B cell (primary cell): ENCODE measurements around the gene MANBA. TPM values are rescaled to one million over a fixed set of nuclear protein-coding genes. Genes with fewer than 3 reads are reported as not detected.

Source experiments
- ATAC-seq: fragments of 200-7000 bp; cut with Tn5 transposase; one replicate; pipeline ENCODE4 v1.10.0; 2021; ENCODE audit warnings: low read depth, mild to moderate bottlenecking, moderate number of reproducible peaks, moderate library complexity
- CTCF ChIA-PET: fragments of 350-600 bp; sonication (Branson Sonifier 250); formaldehyde crosslinking; loops from one replicate; lab custom pipeline; 2021; ENCODE audit warnings: antibody characterized with exemption, inconsistent platforms; lab: Charles Lee
- POLR2A ChIA-PET: fragments of 350-600 bp; sonication (Branson Sonifier 250); formaldehyde crosslinking; loops from one replicate; lab custom pipeline; 2021; ENCODE audit warnings: antibody characterized with exemption; lab: Charles Lee
- DNase-seq: peaks from one replicate; pipeline ENCODE4 v3.0.0; 2013
- H2AFZ ChIP-seq: 2 replicates; pipeline ENCODE4 v1.6.1; 2012; ENCODE audit warnings: mild to moderate bottlenecking, low read depth, low read length; ENCODE audit not compliant: insufficient read depth, poor library complexity, severe bottlenecking
- H3K27ac ChIP-seq, 2 donors: 1 replicate in 1 of 2; 2 replicates in 1 of 2; pipeline ENCODE4 v1.5.1; 2012 to 2013; ENCODE audit warnings: low read length in 2 of 2, mild to moderate bottlenecking in 2 of 2, moderate library complexity in 1 of 2
- H3K27me3 ChIP-seq, 4 experiments: fragments of 200-600 bp in 1 of 4; sonication (generic) in 1 of 4; replicated peaks in 1 of 4; 1 replicate in 2 of 4; 2 replicates in 2 of 4; pipeline versions ENCODE4 v1.6.1 to v1.7.0; 2013 to 2016; ENCODE audit warnings: low read length in 3 of 4, mild to moderate bottlenecking in 2 of 4, mixed read lengths in 1 of 4, moderate library complexity in 1 of 4; ENCODE audit not compliant: insufficient read depth in 4 of 4, control insufficient read depth in 3 of 4; ENCODE audit errors: control extremely low read depth in 1 of 4
- H3K36me3 ChIP-seq, 2 experiments: replicated peaks in 1 of 2; 1 replicate in 1 of 2; 2 replicates in 1 of 2; pipeline versions ENCODE4 v1.6.1 to v1.7.1; 2013; ENCODE audit warnings: low read length in 1 of 2; ENCODE audit not compliant: insufficient read depth in 2 of 2, control insufficient read depth in 1 of 2; ENCODE audit errors: control extremely low read depth in 1 of 2, extremely low read depth in 1 of 2
- H3K4me1 ChIP-seq, 2 donors: fragments of 200-600 bp in 1 of 2; sonication (generic) in 1 of 2; 1 replicate in 1 of 2; 2 replicates in 1 of 2; pipeline versions ENCODE4 v1.5.1 to v1.6.1; 2013 to 2017; ENCODE audit warnings: low read length in 2 of 2; ENCODE audit not compliant: control insufficient read depth in 2 of 2, insufficient read depth in 2 of 2
- H3K4me2 ChIP-seq: replicated peaks from 2 replicates; pipeline ENCODE3; 2012; ENCODE audit warnings: mild to moderate bottlenecking, low read depth, low read length; ENCODE audit not compliant: poor library complexity, severe bottlenecking
- H3K4me3 ChIP-seq, 5 experiments: fragments of 200-600 bp in 1 of 5; sonication (generic) in 1 of 5; 1 replicate in 3 of 5; 2 replicates in 2 of 5; pipeline versions ENCODE4 v1.5.1 to v1.7.0; 2011 to 2016; ENCODE audit warnings: low read length in 4 of 5, mild to moderate bottlenecking in 4 of 5, low read depth in 2 of 5, control low read depth in 1 of 5, moderate library complexity in 1 of 5; ENCODE audit not compliant: insufficient read depth in 1 of 5; ENCODE audit errors: control extremely low read depth in 1 of 5, extremely low read depth in 1 of 5
- H3K79me2 ChIP-seq: fragments of 200-600 bp; sonication (generic); one replicate; pipeline ENCODE4 v1.6.0; 2016; ENCODE audit warnings: low read length; ENCODE audit not compliant: control insufficient read depth, insufficient read depth
- H3K9ac ChIP-seq: fragments of 200-600 bp; sonication (generic); 2 replicates; pipeline ENCODE4 v1.6.1; 2017; ENCODE audit warnings: mild to moderate bottlenecking, low read length, moderate library complexity
- H3K9me3 ChIP-seq, 3 donors: one replicate each; pipeline versions ENCODE4 v1.6.1 to v1.7.1; 2013; ENCODE audit warnings: low read length in 2 of 3; ENCODE audit not compliant: control insufficient read depth in 2 of 3, insufficient read depth in 1 of 3; ENCODE audit errors: control extremely low read depth in 1 of 3
- H4K20me1 ChIP-seq: 2 replicates; pipeline ENCODE4 v1.6.0; 2012; ENCODE audit warnings: mild to moderate bottlenecking, low read length; ENCODE audit not compliant: insufficient read depth, control insufficient read depth, poor library complexity, severe bottlenecking
- H3K27ac Mint-ChIP-seq: one replicate; pipeline ENCODE4 v1.8.0; 2021; ENCODE audit warnings: mixed read lengths
- H3K27me3 Mint-ChIP-seq: one replicate; pipeline ENCODE4 v1.8.0; 2021; ENCODE audit warnings: mixed read lengths
- H3K4me1 Mint-ChIP-seq: one replicate; pipeline ENCODE4 v1.8.0; 2021; ENCODE audit warnings: mixed read lengths
- H3K4me3 Mint-ChIP-seq: one replicate; pipeline ENCODE4 v1.8.0; 2021; ENCODE audit warnings: mixed read lengths
- H3K9me3 Mint-ChIP-seq: one replicate; pipeline ENCODE4 v1.8.0; 2022; ENCODE audit warnings: mixed read lengths; ENCODE audit not compliant: insufficient read depth
- EZH2 ChIP-seq: IDR thresholded peaks from 2 replicates; pipeline ENCODE4 v1.6.1; 2012; ENCODE audit warnings: borderline replicate concordance, low read depth, mild to moderate bottlenecking, moderate library complexity, low read length; ENCODE audit not compliant: insufficient read depth, poor library complexity, severe bottlenecking
- WGBS: methylation state at CpG from one replicate; pipeline ENCODE4 v1.1.5; 2013; ENCODE audit warnings: missing lambda C conversion rate; ENCODE audit not compliant: insufficient coverage; 5-methylcytosine and 5-hydroxymethylcytosine counted together
- intact Hi-C: fragments of 100-400 bp; cut with micrococcal nuclease; formaldehyde crosslinking; loops from one replicate; pipeline ENCODE4 v1.10.0; 2022
- polyA plus RNA-seq: library from polyadenylated mRNA; depleted of rRNA; stranded (reverse); fragments of >200 nt; gene quantifications from 2 replicates; pipeline ENCODE4 v1.2.3, GENCODE V29; 2012
- total RNA-seq, 2 donors: library from RNA; stranded (reverse); fragments of 120-200 nt in 1 of 2; gene quantifications; 1 replicate in 1 of 2; 2 replicates in 1 of 2; pipeline versions ENCODE4 v1.2.3 to v1.2.4, GENCODE V29; 2013 to 2022
- TF ChIP-seq, protein P1 (sequence below): fragments of 200-600 bp; IDR thresholded peaks from one replicate; pipeline ENCODE4 v1.8.0; 2022; ENCODE audit warnings: antibody characterized with exemption, mild to moderate bottlenecking

Gene MANBA
- total and polyA plus RNA-seq, 2 donors (not counting 1 experiment from before 2014, with no cell fraction given): 91.6 to 119 TPM

DNA sequence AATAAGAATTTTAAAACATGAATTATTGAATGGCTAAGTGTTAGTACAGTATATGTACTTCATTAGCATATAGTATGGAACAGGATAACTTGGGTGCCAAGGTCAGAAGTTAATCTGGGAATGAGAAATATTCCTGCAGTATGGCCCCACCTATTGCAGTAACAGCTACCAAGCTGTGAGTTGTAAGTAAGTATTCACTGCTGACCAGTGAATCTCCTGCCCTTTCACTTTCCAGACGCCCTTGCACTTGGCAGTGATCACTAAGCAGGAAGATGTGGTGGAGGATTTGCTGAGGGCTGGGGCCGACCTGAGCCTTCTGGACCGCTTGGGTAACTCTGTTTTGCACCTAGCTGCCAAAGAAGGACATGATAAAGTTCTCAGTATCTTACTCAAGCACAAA is 154.5 kb downstream of the MANBA start:
- H3K4me3 Mint-ChIP-seq: no peak overlapping the region

DNA sequence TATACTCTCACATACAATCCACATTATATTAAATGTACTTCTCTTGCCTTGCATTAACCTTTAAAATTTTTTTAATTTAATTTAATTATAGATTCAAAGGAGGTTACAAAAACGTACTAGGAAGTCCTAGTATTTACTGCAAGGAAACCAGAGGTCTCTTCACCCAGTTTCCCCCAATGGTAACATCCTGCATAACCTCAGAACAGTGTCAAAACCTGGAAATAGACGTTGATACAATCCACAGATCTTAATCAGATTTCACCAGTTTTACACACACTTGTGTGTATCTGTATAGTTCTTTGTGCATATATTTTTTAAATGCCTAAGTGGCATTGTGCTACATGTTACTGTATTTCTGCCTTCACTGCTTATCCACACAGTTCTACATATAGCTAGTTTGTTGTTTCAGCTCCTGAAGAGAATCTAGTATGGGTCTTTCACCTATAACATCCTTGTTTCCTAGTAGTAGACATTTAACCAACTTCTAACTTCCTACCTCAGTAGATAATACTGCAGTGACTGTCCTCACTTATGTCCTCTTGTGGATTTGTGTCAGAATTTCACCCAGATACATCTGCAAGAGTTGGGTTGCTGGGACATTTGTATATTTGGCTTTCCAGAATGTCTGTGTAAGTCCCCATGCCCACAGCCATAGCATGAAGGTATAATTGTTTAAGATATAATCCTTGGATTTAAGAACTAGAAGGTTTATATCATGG is 156.4 kb downstream of the MANBA start:
- WGBS: no CpG with 5 or more reads among the region's 2 CpGs
- H4K20me1 ChIP-seq: no peaks in the 10 kb centered on the region
- H3K4me3 Mint-ChIP-seq: no peak overlapping the region
- H3K79me2 ChIP-seq: no peaks in the 10 kb centered on the region
- no peak overlapping the region for H3K27ac ChIP-seq
- H3K4me1 Mint-ChIP-seq: peaks cover 1% of the 10 kb centered on the region
- no peak overlapping the region for H3K4me2 ChIP-seq
- H3K4me3 ChIP-seq: no peak overlapping the region
- intact Hi-C loops: no loop called here
- TF ChIP-seq EZH2: no peak
- TF ChIP-seq, protein P1, sequence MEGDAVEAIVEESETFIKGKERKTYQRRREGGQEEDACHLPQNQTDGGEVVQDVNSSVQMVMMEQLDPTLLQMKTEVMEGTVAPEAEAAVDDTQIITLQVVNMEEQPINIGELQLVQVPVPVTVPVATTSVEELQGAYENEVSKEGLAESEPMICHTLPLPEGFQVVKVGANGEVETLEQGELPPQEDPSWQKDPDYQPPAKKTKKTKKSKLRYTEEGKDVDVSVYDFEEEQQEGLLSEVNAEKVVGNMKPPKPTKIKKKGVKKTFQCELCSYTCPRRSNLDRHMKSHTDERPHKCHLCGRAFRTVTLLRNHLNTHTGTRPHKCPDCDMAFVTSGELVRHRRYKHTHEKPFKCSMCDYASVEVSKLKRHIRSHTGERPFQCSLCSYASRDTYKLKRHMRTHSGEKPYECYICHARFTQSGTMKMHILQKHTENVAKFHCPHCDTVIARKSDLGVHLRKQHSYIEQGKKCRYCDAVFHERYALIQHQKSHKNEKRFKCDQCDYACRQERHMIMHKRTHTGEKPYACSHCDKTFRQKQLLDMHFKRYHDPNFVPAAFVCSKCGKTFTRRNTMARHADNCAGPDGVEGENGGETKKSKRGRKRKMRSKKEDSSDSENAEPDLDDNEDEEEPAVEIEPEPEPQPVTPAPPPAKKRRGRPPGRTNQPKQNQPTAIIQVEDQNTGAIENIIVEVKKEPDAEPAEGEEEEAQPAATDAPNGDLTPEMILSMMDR: no peak
- peaks cover 1 to 85% of the 10 kb centered on the region in 2 experiments for H3K36me3 ChIP-seq
- ChIA-PET CTCF (interaction anchor here (0.6 kb wide), 1 partner anchor 67 kb away, joined by 4 read pairs; no protein-coding TSS in a partner anchor), POLR2A (no interaction called here)
- no peaks in the 10 kb centered on the region for H3K4me1 ChIP-seq
- H3K27me3 Mint-ChIP-seq: no peaks in the 10 kb centered on the region
- H2AFZ ChIP-seq: no peak overlapping the region
- ATAC-seq (no peak), DNase-seq (no peak)
- H3K9me3 ChIP-seq: no peaks in the 10 kb centered on the region
- H3K9me3 Mint-ChIP-seq: no peaks in the 10 kb centered on the region
- H3K27ac Mint-ChIP-seq: no peak overlapping the region
- H3K27me3 ChIP-seq: no peaks in the 10 kb centered on the region
- H3K9ac ChIP-seq: no peak overlapping the region

More for the DNA sequence above, 154.5 kb downstream of the MANBA start:
- H4K20me1 ChIP-seq: no peaks in the 10 kb centered on the region
- TF ChIP-seq, protein P1: no peak
- TF ChIP-seq EZH2: no peak
- ChIA-PET POLR2A (no interaction called here), CTCF (no interaction called here)
- WGBS: no CpG with 5 or more reads among the region's 3 CpGs
- H3K4me1 ChIP-seq: no peaks in the 10 kb centered on the region
- H3K36me3 ChIP-seq: peaks cover 2 to 81% of the 10 kb centered on the region in 2 experiments
- no peaks in the 10 kb centered on the region for H3K79me2 ChIP-seq
- H3K9me3 Mint-ChIP-seq: no peaks in the 10 kb centered on the region
- no peaks in the 10 kb centered on the region for H3K27me3 Mint-ChIP-seq
- H3K27ac Mint-ChIP-seq: no peak overlapping the region
- no peak overlapping the region for H3K4me3 ChIP-seq
- intact Hi-C loops: no loop called here
- no peaks in the 10 kb centered on the region for H3K27me3 ChIP-seq
- H3K9ac ChIP-seq: no peak overlapping the region
- no peak for ATAC-seq
- no peak overlapping the region for H3K4me2 ChIP-seq
- no peak for DNase-seq
- H3K9me3 ChIP-seq: no peaks in the 10 kb centered on the region
- no peak overlapping the region for H2AFZ ChIP-seq
- peaks cover 2% of the 10 kb centered on the region for H3K4me1 Mint-ChIP-seq
- H3K27ac ChIP-seq: no peak overlapping the region
